ENCODE results near the gene PLCL1.

Gene PLCL1

GRCh38 chr2:198097630-198098029, 293.2 kb downstream of the PLCL1 start:
- H4K20me1 ChIP-seq (ENCODE audit: insufficient read depth): no peaks in the 10 kb centered on the region
- TF ChIP-seq, protein P1, sequence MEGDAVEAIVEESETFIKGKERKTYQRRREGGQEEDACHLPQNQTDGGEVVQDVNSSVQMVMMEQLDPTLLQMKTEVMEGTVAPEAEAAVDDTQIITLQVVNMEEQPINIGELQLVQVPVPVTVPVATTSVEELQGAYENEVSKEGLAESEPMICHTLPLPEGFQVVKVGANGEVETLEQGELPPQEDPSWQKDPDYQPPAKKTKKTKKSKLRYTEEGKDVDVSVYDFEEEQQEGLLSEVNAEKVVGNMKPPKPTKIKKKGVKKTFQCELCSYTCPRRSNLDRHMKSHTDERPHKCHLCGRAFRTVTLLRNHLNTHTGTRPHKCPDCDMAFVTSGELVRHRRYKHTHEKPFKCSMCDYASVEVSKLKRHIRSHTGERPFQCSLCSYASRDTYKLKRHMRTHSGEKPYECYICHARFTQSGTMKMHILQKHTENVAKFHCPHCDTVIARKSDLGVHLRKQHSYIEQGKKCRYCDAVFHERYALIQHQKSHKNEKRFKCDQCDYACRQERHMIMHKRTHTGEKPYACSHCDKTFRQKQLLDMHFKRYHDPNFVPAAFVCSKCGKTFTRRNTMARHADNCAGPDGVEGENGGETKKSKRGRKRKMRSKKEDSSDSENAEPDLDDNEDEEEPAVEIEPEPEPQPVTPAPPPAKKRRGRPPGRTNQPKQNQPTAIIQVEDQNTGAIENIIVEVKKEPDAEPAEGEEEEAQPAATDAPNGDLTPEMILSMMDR (conservative IDR thresholded peaks at IDR 0.05; ENCODE audit: low read depth, low read length): no peak
- H3K79me2 ChIP-seq (ENCODE audit: insufficient read depth, low read depth): no peaks in the 10 kb centered on the region
- H3K4me3 ChIP-seq (IDR thresholded peaks at IDR 0.05; ENCODE audit: insufficient read depth, low read depth, low read length): no peak overlapping the region
- no peak overlapping the region for H3K27ac ChIP-seq
- H3K4me2 ChIP-seq: no peak overlapping the region
- H3K36me3 ChIP-seq (ENCODE audit: insufficient read depth): no peaks in the 10 kb centered on the region
- H3K4me1 ChIP-seq (ENCODE audit: low read depth, poor library complexity, severe bottlenecking): no peaks in the 10 kb centered on the region
- no peaks in the 10 kb centered on the region for H3K27me3 ChIP-seq (ENCODE audit: insufficient read depth, low read depth)
- H3K9ac ChIP-seq: no peak overlapping the region
- no peak overlapping the region for H2AFZ ChIP-seq (ENCODE audit: low read depth)

- Histone ChIP-seq H4K20me1 (ENCODE audit: insufficient read depth) (no peaks in the 10 kb centered on the region), H2AFZ (ENCODE audit: low read depth) (no peak overlapping the region), H3K79me2 (ENCODE audit: insufficient read depth, low read depth) (no peaks in the 10 kb centered on the region), H3K36me3 (ENCODE audit: insufficient read depth) (no peaks in the 10 kb centered on the region), H3K9ac (no peak overlapping the region), H3K27ac (no peak overlapping the region), H3K27me3 (ENCODE audit: insufficient read depth, low read depth) (no peaks in the 10 kb centered on the region), H3K4me3 (IDR thresholded peaks at IDR 0.05; ENCODE audit: insufficient read depth, low read depth, low read length) (no peak overlapping the region), H3K4me1 (ENCODE audit: low read depth, poor library complexity, severe bottlenecking) (no peaks in the 10 kb centered on the region), H3K4me2 (no peak overlapping the region)
- TF ChIP-seq, protein P1 (conservative IDR thresholded peaks at IDR 0.05; ENCODE audit: low read depth, low read length): no peak
Observed at GRCh38 chr2:198098386-198098785, 294.0 kb downstream of the PLCL1 start.

- Histone ChIP-seq H2AFZ (ENCODE audit: low read depth) (no peak overlapping the region), H3K4me1 (ENCODE audit: low read depth, poor library complexity, severe bottlenecking) (no peaks in the 10 kb centered on the region), H3K79me2 (ENCODE audit: insufficient read depth, low read depth) (no peaks in the 10 kb centered on the region), H3K9ac (no peak overlapping the region), H3K4me2 (no peak overlapping the region), H3K4me3 (IDR thresholded peaks at IDR 0.05; ENCODE audit: insufficient read depth, low read depth, low read length) (no peak overlapping the region), H3K36me3 (ENCODE audit: insufficient read depth) (no peaks in the 10 kb centered on the region), H4K20me1 (ENCODE audit: insufficient read depth) (no peaks in the 10 kb centered on the region), H3K27ac (no peak overlapping the region), H3K27me3 (ENCODE audit: insufficient read depth, low read depth) (no peaks in the 10 kb centered on the region)
- TF ChIP-seq, protein P1 (conservative IDR thresholded peaks at IDR 0.05; ENCODE audit: low read depth, low read length): no peak
Observed at GRCh38 chr2:198098918-198099317, 294.5 kb downstream of the PLCL1 start.

DNA sequence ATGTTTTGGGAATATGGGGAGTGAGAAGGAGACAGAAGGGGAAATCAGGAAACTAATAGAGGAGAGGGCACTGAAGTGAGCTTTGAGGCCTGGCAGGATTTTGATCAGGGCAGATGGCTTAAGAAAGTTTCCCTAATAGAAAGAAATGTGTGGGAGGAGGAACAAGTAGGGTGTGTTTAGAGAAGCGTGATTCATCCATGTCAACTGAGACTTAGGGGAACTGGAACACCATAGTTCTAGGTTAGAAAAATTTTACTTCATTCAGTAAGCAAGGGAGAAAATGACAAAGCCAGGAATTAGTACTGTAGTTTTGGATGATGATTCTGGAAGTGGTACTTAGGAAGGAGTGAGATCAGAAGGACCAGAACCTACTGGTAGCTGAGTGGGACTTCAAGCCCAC, 296.0 kb downstream of the PLCL1 start:
- Histone ChIP-seq H3K9ac (no peak overlapping the region), H3K4me1 (ENCODE audit: low read depth, poor library complexity, severe bottlenecking) (no peaks in the 10 kb centered on the region), H2AFZ (ENCODE audit: low read depth) (no peak overlapping the region), H4K20me1 (ENCODE audit: insufficient read depth) (no peaks in the 10 kb centered on the region), H3K4me2 (no peak overlapping the region), H3K36me3 (ENCODE audit: insufficient read depth) (no peaks in the 10 kb centered on the region), H3K27ac (no peak overlapping the region), H3K27me3 (ENCODE audit: insufficient read depth, low read depth) (no peaks in the 10 kb centered on the region), H3K4me3 (IDR thresholded peaks at IDR 0.05; ENCODE audit: insufficient read depth, low read depth, low read length) (no peak overlapping the region), H3K79me2 (ENCODE audit: insufficient read depth, low read depth) (no peaks in the 10 kb centered on the region)
- TF ChIP-seq, protein P1 (conservative IDR thresholded peaks at IDR 0.05; ENCODE audit: low read depth, low read length): no peak

Measured in KMS-11 (cell line).